Raji (cell line): ENCODE data around the gene HMCN2.

ENCODE experiments used
- POLR2A ChIP-seq: IDR thresholded peaks from 2 replicates; pipeline ENCODE4 v1.6.1; 2011; ENCODE audit warnings: low read depth, low read length, control low read depth; ENCODE audit not compliant: insufficient read depth

HMCN2 gene

GRCh38 chr9:130235558-130236435 lies 29.8 kb upstream of the HMCN2 start:
- no peak for TF ChIP-seq POLR2A

GRCh38 chr9:130236436-130236985 lies 29.0 kb upstream of the HMCN2 start:
- TF ChIP-seq POLR2A = no peak

GRCh38 chr9:130237076-130237475 lies 28.5 kb upstream of the HMCN2 start:
- no peak for TF ChIP-seq POLR2A

- no peak for TF ChIP-seq POLR2A
Measured at GRCh38 chr9:130237763-130238524, 27.6 kb upstream of the HMCN2 start.

GRCh38 chr9:130239363-130239695 lies 26.2 kb upstream of the HMCN2 start:
- no peak for TF ChIP-seq POLR2A

- TF ChIP-seq POLR2A = 0 out of 2 replicates have a peak, but pooled peaks have one; percentile 32
Measured at GRCh38 chr9:130239741-130240241, 25.8 kb upstream of the HMCN2 start.

GRCh38 chr9:130240410-130241197 lies 25.0 kb upstream of the HMCN2 start:
- peak; percentile 31; the same call in 1 of the 2 replicates for TF ChIP-seq POLR2A

- TF ChIP-seq POLR2A = no peak
Measured at GRCh38 chr9:130241198-130241535, 24.4 kb upstream of the HMCN2 start.

GRCh38 chr9:130242270-130243014 lies 23.1 kb upstream of the HMCN2 start:
- no peak for TF ChIP-seq POLR2A

GRCh38 chr9:130243015-130243881 lies 22.3 kb upstream of the HMCN2 start:
- no peak for TF ChIP-seq POLR2A

GRCh38 chr9:130243882-130244170 lies 21.7 kb upstream of the HMCN2 start:
- no peak for TF ChIP-seq POLR2A

GRCh38 chr9:130244548-130245165 lies 20.9 kb upstream of the HMCN2 start:
- no peak for TF ChIP-seq POLR2A

GRCh38 chr9:130245474-130245873 lies 20.1 kb upstream of the HMCN2 start:
- no peak for TF ChIP-seq POLR2A
